ENCODE measurements around the gene INIP.

INIP gene, protein sequence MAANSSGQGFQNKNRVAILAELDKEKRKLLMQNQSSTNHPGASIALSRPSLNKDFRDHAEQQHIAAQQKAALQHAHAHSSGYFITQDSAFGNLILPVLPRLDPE

DNA sequence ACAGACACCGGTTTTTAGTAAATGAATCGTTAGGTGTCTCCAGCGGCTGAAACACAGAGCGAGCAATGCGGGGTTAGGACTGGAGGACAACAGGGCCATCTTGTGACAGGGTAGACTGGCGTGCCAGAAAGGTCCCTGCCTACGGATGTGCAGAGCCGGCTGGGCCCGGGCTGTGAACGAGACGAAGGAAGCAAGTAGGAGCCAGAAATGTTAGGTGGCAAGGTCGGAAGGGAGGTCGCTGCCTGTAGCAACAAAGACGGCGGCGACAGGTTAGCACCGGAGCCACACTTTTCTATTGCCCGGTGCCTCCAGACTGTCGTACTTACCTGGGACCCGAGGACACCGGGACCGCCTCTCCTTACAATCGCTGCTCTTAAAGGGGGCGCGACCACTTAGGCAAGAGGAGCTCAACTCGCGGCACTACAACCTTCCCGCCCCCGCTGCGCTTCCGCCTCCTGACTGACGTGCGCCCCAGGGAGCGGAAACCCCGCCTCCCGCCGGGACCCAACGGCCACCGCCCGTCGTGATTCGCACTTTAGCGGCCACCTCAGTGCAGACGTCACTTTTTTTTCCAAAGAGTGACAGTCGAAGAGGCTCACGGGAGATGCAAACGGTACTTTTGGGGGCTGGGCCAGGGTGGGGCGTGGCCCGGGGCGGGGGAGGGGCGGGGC, at the start of gene INIP:
INIP (minus strand) TSS at position 457 of the 671 bp plus-strand sequence. CDS start 1,632 bp downstream, outside the sequence.
- peak; percentile 98 for DNase-seq

DNA sequence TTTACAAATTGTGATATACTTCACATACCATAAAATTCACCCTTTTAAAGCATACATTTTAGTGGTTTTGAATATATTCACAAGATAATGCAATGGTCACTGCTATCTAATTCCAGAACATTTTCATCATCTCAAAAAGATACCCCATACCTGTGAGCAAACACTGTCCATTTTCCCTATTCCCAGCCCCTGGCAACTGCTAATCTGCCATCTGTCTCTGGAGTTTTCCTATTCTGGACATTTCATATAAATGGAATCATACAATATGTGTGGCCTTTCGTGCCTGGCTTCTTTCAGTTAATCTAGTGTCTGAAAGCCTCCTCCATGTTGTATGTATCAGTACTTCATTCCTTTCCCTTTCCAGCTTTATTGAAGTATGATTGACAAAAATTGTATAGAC, 47.4 kb upstream of the INIP start:
- no peak for DNase-seq

DNA sequence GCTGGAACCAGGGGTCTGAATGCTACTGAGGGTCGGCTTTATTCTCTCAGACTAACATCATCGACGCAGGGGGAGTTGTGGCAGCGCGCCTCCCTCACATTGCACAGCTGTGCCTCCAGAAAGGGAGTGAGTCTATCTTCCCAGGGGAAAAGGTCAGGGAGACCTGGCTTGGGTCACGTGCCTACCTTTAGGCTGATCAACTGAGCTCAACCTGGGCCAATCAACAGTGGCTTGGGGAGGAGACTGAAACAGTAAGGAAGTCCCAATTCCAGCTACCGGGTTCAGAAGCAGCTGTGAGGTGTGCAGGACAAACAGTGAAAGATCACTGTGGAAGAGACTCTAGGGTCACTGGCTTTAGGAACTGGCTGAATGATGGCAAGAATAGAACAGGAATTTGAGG, 46.9 kb upstream of the INIP start:
- DNase-seq = no peak

DNA sequence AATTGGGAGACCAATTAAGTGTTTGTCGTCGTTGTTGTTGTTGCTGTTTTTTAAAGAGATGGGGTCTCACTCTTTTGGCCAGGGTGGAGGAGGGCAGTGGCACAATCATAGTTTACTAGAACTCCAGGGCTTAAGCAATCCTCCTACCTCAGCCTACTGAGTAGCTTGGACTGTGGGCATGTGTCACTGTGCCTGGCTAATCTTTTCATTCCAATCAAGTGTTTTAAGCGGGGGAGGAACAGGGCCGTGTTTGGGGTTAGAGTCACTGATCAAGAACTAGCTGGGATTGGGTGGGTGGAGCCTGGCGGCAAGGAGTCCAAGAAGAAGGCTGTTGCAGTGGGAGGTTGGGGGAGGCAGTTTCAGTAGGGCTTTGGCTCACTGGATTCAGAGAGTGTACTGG, 46.4 kb upstream of the INIP start:
- DNase-seq = no peak

DNA sequence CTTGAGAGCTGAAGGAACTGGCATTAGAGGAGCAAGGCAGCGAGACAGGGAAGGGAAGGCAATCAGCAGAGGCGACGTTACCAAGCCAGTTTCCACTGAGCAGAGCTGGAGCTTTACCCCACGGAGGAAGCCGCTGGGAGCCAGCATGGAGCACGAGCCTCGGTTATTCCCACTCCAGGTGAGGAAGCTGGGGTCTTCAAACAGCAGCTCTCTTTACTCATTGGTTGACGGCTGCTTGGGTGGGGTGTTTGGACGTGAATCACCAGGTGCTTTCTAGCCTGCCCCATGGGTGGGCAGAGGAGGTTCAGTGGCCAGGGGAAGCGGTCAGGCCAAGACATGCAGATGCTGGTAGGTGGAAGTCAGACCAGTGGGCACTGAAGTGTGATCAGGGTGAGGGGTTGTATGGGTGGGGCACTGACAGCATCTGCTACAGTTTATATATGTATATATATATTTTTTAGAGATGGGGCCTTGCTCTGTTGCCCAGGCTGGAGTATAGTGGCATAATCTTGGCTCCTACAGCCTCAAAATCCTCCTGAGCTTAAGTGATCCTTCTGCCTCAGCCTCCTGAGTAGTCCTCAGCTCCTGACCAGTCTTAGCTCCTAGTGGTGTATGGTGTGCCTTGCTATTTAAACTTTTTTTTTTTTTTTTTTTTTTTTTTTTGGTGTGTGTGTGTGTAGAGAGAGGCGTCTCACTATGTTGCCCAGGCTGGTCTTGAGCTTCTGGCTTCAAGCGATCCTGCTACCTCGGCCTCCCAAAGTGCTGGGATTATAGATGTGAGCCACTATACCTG, 45.0 kb upstream of the INIP start:
- no peak for DNase-seq

DNA sequence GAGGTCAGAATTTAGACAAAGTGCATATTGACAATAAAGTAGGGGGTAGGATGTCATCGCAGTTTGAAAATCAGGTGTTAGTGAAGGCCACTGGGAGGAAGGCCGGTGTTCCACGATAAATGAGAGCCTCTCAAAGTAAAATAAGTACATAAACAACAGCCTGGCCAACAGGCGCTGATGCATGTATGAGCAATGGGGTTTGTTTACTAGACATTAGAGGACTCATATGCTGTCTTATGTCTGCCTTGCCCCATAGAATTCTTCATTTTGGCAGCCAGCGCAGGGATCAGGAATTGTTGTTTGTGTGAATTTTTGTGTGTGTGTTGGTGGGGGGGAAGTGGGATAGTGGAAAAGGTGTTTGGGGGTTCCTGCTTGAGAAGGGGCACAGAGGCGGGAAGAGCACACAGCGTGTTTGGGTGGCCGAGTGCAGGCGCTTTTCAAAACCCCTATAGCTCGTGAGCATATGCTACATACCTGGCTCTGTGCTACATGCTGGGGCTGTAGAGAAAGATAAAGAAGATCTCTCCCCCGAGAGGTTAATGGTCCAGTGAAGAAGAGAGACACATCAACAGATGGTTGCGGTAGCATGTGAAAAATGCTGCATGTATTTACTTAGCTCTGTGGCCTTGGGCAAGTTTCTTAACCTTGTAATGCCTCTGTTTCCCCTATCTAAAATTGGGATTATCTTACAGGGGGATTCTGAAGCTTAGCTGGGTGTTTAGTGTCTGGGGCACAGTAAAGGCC, 44.2 kb upstream of the INIP start:
- DNase-seq = no peak

DNA sequence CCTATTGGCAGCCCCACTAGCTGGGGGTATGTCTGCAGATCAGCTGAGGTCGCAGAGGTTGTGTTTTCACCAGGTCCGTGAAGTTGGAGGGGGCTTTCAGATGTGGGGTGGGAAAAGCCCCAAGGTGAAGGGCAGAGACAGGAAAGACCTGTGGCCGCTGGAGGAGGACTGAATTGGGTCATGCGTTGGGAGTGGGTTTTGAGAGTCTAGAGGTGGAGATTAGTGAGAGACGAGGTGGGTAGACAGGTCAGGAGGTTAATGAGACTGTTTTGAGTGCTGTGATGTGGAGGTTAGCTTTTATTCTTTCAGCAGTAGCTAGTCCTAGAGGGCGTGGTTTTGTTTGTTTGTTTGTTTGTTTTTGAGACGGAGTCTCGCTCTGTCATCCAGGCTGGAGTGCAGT, 42.9 kb upstream of the INIP start:
- DNase-seq = no peak

DNA sequence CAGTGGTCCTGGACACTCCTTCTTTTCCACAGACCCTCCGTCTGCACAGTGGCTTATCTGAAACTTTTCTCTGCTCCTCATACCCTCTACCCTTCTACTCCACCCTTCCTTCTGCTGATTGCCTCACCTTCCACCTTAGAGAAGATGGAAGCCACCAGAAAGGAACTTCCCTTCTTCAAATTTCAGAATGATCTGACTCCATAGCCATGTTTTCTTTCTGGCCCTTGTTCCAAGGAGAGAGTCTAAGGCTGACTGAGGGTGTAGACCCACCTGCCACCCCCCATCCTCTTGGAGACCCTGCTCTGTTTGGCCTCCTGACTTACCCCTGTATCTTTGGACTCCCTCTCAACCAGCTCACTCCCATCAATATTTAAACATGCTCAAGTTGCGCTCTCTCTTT, 40.0 kb upstream of the INIP start:
- DNase-seq = no peak

DNA sequence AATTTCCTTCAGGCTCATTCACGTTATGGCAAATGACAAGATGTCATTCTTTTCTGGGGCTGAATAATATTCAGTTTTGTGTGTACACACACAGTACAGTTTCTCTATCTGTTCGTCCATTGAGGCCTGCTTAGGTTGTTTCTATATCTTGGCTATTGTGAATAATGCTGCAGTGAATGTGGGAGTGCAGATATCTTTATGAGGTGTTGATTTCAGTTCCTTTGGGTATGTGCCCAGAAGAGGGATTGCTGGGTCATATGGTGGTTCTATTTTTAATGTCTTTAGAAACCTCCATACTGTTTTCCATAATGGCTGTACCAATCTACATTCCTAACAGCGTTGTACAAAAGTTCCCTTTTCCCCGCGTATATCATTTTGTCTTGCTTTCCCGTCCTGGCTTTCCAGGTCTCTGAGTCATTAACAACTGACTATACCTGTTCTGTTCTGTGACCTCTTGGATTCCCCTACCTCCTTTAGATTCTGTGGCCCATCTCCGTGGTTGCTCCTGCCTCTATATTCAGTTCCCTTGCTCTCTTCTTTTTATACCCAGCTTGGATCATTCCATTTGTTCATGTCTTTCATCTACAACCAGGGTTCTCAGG, 39.5 kb upstream of the INIP start:
- DNase-seq = no peak

DNA sequence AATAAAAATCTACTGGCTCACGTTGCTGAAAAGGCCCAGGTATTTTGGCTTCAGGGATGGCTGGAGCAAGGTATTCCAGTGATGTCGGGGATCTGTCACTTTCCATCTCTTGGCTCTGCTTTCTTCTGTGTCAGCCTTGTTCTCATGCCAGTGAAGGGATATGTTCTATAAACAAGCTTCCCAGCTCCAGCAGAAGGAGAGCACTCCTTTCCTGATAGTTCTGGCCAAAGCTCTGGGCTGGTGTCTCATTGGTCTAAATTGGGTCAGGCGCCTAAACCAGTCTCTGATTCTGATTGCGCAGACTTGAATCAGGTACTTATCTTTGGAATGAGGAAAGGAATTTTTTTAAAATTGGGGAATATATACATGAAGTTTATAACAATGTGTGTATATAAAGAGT, 37.8 kb upstream of the INIP start:
- no peak for DNase-seq

DNA sequence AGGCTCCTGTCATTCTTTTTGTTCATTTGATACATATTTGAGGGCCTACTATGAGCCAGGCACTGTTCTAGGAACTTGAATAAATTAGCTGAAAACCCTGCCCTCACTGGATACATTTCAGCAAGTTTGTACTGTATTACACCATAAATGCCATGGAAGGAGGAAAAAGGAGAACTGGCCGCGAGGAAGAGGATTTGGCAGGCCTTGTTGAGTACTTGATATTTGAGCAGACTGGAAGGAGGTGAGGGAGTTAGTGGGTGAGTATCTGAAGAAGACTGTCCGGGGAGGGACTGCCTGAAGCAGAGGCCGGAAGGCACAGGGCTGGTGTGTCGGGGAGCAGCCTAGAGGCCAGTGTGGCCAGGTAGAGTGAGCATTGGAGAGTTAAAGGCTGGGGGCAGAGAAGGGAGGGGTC, 37.1 kb upstream of the INIP start:
- no peak for DNase-seq

DNA sequence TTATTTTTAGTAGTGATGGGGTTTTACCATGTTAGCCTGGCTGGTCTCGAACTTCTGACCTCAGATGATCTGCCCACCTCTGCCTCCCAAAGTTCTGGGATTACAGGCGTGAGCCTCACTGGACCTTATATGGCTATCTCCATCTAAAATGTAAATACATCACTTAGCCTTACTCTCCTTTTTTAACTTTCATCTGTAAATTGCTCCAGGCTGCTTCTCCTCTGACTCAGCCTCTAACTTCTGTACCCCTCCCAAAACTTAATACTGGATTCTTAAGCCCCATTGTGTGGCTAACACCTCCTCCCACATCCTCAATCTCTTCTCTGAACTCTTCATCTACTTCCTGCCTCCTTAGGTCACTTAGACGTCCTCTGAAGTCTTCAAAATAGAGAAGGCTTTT, 36.7 kb upstream of the INIP start:
- DNase-seq = no peak

DNA sequence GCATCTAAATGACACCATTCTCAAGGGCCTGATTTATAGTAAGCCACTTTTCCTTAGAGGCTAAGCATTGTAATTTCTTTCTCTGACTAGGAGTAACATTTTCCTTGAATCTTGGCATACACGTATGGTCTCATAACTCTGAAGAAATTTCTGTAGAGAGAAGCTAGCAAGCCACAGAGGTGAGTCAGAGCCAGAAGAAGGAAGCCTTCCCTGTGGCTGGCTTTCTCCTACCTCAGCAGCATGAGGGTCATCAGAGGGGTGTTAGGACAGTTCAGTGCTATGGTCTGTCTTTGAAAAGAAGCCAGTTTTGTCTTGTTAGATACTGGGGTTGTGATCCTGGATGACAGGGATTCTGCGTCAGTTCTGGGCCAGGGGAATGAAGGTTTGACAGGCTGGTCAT, 35.8 kb upstream of the INIP start:
- no peak for DNase-seq

DNA sequence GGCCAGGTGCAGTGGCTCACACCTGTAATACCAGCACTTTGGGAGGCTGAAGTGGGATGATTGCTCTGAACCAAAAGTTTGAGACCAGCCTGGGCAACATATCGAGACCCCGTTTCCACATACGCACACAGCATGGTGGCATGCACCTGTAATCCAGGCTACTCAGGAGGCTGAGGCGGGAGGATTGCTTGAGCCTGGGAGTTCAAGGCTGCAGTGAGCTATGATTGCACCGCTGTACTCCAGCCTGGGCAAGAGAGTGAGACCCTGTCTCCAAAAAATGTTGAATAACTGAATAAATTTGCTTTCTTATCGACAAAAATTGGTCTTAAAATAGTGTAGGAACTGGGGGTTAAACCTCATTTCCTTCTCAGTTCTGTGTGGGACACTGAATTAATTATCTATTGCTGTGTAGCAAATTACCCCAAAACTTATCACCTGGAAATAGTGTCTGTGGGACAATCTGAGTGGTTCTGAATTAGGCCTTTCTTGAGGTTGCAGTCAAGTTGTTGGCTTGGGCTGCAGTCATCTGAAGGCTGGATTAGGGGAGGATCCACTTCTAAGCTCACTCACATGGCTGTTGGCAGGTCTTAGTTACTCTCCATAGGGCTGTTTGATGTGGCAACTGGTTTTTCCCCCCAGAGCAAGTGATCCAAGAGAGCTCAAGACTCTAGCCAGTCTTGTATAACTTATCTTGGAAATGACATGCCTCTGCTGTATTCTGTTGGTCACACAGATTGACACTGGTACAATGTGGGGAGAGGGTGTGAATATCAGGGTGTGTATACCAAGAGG, 34.6 kb upstream of the INIP start:
- DNase-seq = no peak

DNA sequence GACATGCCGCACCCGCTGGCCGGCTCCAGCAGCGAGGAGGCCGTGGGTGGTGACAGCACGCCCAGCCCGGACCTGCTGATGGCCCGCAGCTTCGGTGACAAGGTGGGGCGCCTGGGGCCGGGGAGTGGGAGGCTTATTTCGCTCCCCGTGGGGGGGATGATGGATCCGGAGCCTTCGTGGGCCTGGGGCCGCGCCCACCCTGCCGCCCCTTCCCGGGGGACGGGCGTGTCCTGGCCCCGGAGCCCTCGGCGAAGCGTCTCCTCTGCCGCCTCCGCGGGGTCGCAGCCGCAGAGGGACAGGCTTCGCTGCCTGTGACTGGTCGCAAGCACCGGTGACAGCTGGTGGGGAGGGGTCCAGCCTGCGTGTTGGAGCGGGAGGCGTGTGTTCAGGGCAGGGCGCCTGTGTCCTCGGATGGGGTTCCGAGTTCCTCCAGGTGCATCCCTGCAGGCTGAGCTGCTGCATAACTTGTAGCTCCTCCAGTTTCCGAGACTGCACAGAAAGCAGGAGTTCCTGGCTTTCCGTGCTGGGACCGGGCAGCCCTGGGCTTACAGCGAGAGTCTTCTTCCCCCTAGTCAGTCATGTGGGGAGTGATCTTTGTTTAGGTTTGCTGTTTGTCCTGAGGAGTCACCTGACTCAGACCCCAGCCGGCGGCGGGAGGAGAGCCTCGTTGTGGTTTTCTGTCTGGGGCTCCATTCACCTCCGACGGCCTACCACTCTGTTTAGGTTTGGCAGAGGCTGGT, 33.3 kb upstream of the INIP start:
- DNase-seq = peak; percentile 45

DNA sequence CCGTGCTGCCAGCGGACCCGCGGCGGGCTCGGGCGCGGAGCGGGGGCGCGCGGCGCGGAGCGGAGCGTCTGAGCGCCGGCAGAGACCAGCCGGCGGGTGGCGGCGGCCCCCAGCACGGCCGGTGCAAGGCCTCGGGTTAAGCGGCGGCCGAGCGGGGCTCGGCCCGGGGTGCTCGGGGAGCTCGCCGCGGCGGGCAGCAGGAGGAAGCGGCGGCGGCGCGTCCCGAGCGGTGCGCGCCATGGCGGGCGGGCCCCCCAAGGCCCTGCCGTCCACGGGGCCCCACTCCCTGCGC, 32.8 kb upstream of the INIP start:
- DNase-seq = no peak

DNA sequence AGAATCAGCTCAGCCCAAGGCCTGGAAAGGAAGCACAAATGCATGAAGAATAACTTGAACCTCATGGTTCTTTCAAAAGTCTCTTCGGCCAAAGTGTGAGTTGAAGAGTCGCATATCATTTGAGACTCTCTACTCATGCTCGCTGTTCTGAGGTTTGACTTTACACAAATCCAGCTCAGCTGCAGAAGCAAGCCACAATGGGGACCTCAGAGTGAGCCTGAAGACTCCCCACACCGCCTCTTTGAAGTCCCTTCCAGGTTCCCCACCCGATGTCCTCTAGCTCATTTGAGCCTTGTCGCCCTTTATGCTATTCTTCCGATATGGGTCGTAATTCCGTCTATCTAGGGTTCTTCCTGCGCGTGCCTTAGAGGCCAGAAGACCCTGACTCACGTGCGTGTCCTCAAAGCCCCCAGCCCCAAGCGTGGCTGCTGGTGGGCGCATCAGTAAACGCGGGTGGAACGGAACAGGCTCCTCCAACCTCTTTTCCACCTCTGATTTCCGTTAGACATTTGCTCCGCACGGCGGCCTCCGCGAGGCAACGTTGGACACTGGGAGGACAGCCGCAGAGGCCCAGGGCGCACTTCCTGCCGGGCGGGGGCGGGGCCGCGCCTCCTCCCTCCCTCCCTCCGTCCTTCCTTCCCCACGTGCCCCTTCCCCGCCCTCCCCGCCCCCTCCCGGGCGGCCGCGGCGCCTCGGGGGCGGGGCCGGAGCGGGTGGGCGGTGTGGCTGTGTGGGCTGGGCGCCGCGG, 32.3 kb upstream of the INIP start, which contains the start of gene SNX30:
SNX30 (plus strand) TSS at position 745 of the 748 bp plus-strand sequence. CDS start 242 bp downstream, outside the sequence.
- DNase-seq = peak; percentile 75

DNA sequence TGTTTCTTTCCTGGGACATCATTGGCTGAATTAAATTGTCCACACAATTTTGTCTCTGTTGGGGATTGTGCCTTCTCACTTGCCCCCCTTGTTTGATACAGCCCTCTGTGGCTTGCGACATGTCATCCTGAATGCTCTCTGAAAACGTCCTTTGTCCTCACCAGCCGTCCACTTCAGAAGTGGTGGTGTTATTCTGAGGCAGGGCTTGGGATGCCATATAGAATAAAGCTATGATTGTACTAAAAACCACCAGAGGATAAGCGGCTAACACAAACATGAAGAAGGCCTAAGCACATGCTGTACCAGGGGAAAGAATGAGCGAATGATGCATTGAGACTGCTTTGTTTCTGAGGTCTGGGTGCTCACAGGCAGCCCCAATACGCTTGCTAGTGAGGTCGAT, 29.2 kb upstream of the INIP start:
- no peak for DNase-seq

DNA sequence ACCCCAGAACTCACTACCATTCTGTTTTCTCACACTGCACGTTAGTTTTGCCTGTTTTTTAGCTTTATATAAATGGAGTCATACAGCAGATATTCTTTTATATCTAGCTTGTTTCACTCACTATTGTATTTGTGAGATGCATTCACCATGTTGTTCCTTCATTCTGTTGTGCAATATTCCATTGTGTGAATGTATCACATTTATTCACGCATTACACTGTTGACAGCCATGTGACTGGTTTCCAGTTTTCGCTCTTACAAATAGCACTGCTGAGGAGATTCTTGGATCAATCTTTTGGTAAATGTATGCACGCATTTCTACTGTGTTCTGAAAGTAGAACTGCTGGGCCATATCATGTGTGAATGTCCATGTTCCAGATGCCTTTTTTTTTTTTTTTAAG, 26.3 kb upstream of the INIP start:
- no peak for DNase-seq

DNA sequence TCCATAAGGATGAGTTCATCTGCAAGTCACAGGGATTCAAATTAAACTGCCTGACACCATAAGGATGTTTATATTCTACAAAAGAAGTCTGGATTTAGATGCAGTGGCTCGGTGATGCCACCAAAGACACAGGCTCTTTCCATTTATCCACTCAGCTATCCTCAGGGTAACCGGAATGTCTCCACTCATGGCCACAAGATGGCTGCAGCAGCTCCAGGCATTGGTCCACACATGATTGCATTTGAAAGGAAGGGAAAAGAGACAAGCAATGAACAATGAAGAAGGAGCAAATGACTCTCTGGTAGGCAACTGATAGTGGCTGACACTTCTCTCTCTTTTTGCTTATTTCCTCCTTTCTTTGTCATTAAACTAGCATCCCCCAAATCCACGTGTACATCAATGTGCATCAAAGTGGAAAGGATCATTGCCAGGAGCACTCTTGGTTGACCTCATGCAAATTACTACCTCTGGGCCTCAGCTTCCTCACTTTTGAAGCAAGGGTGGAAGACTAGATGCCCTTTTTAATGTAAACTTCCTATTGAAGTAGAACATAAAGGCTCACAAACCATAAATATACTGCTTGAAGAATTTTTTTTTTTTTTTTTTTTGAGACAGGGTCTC, 25.4 kb upstream of the INIP start:
- DNase-seq = no peak

DNA sequence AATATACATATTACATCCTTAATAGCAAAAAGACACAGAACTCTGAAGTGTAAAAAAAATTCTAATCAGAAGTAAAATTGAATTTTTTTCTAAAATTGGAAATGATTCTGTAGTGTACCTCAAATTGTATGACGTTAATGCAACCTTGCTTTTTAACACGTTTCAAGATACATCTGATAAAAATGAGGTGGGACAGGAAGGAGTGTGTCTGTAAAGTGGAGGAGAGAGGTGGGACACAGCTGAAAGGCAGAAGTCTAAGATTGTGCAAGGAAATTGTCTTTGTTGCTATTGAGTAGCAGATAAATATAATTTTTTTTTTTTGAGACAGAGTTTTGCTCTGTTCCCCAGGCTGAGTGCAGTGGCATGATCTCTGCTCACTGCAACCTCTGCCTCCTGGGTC, 17.0 kb upstream of the INIP start:
- no peak for DNase-seq

Measured in activated CD8-positive, alpha-beta memory T cell treated with anti-CD3 and anti-CD28 coated beads, Interleukin-2, amount 50 U/mL, for 4 hours (primary cell).